GM21619 (cell line): ENCODE measurements around the gene HSPA12B.

ENCODE experiments used
- ATAC-seq: cut with Tn5 transposase; IDR thresholded peaks from one replicate; pipeline ENCODE4 v1.9.1; 2021; ENCODE audit not compliant: unreplicated experiment

Gene HSPA12B, protein sequence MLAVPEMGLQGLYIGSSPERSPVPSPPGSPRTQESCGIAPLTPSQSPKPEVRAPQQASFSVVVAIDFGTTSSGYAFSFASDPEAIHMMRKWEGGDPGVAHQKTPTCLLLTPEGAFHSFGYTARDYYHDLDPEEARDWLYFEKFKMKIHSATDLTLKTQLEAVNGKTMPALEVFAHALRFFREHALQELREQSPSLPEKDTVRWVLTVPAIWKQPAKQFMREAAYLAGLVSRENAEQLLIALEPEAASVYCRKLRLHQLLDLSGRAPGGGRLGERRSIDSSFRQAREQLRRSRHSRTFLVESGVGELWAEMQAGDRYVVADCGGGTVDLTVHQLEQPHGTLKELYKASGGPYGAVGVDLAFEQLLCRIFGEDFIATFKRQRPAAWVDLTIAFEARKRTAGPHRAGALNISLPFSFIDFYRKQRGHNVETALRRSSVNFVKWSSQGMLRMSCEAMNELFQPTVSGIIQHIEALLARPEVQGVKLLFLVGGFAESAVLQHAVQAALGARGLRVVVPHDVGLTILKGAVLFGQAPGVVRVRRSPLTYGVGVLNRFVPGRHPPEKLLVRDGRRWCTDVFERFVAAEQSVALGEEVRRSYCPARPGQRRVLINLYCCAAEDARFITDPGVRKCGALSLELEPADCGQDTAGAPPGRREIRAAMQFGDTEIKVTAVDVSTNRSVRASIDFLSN

GRCh38 chr20:3732327-3733118 lies at the start of gene HSPA12B:
TSS of gene HSPA12B (plus strand) at chr20:3732685. CDS start at chr20:3738675, 5,990 bp downstream.
- no peak for ATAC-seq

DNA sequence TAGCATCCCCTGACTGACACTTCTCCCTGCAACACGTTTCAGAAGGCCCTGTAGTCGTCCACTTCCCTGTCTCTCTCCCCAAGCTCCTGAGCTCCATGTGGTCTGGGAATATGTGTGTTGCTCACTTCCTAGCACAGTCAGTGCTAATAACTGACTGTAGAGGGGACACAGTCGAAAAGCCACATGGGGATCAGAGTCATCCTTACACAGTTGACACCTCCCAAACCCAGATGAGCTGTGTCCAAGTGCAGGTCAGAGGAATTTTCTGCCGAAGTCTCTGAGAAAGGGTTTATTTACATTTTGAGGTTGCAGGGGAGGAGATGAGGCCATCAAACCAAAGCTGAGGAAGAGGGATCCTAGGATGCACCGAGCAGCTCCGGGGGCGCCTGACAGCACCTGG lies 47.1 kb upstream of the HSPA12B start:
- ATAC-seq: no peak

DNA sequence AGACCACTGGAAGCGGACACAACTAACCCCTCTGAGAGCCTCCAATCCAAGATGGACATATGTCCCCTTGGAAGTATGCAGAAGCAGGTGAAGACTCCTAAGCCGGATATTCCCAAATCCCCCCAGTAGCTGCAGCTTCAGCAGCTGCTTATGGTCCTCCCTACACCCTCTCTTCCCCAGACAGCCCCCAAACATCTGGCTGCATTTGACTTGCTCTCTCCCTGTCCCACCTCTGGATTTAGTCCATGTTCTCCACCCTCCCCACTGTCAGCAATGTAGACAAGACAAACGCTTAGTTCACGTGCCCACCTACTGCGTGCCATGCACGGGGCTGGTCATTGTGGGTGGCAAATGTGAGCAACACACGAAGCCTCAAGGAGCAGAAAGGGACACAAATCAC lies 46.1 kb upstream of the HSPA12B start:
- no peak for ATAC-seq

- no peak for ATAC-seq
Measured at GRCh38 chr20:3686867-3687321, 45.6 kb upstream of the HSPA12B start.

DNA sequence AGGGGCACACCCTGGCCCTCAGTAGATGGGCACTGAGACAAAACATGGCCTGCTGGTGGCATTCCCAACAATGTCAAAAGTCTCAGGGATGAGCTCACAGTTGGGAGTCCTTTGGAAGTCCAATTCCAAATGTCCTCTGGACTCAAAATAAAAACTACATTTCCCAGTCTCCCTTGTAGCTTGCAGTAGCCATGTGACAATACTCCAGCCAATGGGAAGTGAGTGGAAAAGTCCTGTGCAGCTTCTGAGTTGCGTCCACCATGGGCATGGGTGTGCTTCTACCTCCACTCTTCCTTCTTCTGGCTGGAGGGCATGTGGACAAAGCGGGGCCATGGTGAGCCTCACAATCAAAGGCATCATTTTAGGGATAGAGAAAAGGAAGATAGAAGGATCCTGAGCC lies 44.8 kb upstream of the HSPA12B start:
- ATAC-seq: no peak

DNA sequence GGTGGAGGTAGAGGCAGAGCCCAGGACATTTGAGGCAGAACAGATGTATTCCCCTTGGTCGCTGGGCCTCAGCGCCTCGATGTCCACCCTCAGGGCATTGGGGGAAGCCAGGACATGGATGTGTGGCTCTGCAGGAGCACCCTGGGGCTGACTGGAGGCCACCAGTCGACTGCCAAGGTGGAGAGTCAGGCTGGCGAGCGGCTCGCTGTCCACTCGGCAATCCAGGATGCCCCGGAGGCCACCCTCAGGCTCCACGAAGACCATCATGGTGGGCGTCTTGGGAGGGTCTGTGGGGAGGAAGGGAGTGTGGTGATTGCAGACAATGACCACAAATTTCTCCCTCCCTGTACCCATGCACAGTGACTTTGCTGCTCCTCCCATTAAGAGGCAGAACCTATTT lies 42.5 kb upstream of the HSPA12B start:
- ATAC-seq: no peak

DNA sequence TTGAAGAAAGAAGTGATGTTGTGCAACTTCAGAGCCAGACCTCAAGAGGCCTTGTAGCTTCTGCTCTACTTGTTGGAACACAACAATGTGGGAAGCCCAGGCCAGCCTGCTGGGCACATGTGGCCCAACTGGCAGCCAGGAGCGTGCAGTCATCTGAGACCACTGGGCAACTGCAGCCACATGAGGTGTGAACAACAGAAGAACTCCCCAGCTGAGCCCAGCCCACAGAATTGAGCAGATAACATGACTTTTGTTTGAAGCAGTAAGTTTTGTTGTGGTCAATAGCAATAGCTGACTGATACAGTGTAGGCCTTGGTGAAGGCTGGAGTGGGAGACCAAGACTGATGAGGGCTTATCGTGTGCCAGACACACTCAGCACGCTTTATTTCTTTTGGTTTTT lies 42.1 kb upstream of the HSPA12B start:
- no peak for ATAC-seq

- no peak for ATAC-seq
Measured at GRCh38 chr20:3691306-3691705, 41.2 kb upstream of the HSPA12B start.

DNA sequence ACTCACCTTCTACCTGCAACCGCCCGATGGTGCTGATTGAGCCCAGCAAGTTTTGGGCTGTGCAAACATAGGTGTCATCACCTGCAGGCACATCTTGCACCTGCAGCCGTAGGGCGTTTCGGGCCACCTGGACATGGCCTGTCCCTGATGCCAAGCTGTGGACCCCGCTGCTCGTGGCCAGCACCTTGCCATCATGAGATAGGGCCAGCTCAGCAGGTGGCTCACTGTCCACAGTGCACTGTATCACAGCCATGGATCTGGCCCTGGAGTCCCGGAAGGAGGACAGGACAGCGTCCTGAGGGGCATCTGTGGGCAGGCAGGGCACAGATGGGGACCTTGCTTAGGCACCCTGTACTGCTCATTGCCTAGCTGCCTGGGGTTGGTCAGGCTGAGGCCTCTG lies 40.6 kb upstream of the HSPA12B start:
- no peak for ATAC-seq

DNA sequence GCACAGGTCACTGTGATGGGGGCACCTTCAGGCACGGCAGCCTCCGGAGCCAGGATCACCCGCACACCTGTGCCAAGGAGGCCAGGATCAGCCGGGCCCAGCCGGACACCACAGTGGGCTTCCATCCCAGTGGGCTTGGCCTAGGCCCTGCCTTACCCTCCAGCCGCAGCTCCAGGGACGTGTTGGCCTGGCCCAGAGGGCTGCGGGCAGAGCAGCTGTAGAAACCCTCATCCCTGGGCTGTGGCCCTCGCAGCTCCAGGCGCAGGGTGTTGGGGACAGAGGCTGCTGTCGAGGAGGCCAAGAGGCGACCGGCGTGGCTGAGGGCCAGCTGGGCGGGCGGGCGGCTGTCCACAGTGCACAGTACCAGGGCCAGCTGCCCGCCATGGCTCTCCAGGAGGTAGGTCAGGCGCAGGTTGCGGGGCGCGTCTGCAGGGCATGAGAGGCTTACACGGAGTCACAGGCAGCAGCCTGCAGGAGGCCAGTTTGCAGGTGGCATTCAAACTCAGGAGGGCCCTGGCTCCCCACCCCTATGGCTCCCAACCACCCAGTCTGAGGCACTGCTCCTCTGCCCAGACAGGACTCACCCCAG lies 39.7 kb upstream of the HSPA12B start:
- no peak for ATAC-seq

- no peak for ATAC-seq
Measured at GRCh38 chr20:3693376-3693775, 39.1 kb upstream of the HSPA12B start.

DNA sequence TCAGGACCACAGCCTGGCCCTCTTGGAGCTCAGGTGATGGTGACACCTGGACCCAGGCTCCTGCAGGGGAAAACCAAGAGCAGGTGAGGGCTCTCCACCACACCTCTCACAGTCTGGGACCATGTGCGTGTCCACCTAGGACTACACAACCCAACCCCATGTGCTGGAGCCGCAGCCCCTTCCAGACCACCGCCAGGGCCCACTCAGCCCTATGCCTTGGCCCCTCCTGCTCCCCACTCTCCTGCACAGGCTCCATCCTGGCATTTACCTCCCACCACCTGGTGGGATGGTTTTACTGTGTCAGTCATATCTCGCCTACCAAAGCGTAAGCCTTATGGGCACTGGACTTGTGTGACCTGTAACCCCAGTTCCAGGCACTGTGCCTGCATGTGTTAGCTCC lies 37.6 kb upstream of the HSPA12B start:
- no peak for ATAC-seq

GRCh38 chr20:3696200-3696599 lies 36.3 kb upstream of the HSPA12B start:
- no peak for ATAC-seq

DNA sequence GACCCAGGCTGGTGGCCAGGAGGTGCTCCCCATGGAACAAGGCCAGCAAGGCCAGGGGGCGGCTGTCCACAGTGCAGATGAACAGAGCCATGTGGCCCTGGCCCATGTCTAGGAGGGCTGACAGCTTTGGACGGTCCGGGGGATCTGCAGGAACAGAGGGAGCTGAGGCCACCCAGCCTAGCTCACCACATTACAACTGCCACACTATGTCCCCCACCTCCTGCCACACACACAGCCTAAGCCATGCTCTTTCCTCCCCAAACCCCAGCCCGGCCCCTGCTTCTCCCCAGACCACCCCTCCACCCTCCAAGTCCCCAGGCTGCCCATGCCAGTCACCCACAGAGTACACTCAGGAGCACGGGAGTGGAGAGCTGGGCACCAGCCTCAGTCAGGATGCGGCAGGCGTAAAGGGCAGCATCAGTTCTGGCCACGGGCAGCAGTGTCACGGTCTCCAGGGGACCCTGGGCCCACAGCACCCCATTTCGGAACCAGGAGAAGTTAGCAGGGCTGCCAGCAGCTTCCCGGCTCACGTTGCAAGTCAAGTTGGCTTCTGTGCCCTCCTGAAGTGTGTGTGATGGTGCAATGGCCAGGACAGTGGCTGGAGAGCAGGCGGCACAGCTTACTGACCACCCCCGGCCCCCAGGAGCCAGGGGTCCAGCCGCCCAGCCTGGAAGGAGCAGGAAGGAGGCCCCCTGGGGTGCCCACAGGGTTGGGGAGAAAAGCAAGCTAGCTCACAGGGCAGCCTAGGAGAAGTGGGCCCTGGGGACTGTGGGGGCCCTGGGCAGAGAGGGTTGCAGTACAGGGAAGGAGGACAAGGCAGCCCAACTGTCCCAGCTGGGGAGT lies 35.5 kb upstream of the HSPA12B start:
- no peak for ATAC-seq

- ATAC-seq: no peak
Measured at GRCh38 chr20:3697588-3698305, 34.7 kb upstream of the HSPA12B start.

GRCh38 chr20:3698591-3699001 lies 33.9 kb upstream of the HSPA12B start:
- ATAC-seq: no peak

DNA sequence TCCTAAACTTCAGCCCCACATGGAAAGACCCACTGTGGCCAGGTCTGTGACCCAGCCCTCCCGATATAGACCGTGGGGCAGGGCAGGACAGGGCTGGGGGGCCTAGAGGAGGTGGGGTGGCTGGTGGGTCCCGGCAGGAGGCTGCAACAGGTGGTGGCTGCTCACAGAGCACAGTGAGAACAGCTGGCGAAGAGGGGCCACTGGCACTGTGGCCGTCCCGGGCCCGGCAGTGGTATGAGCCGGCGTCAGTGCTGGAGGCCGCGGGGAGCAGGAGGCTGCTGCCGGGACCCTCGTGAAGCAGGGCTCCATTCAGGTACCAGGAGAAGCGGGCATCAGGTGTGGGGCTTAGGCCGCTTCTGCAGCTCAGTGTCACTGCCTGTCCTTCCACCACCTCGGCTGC lies 33.4 kb upstream of the HSPA12B start:
- ATAC-seq: no peak

- no peak for ATAC-seq
Measured at GRCh38 chr20:3701061-3701998, 31.2 kb upstream of the HSPA12B start.
